G401 (cell line): ENCODE results near the gene DAPK2. TPM values are rescaled to one million over a fixed set of nuclear protein-coding genes. Genes with fewer than 3 reads are reported as not detected.
"Not testable (repeated sequence)": the region's sequence is repeated elsewhere in the genome, so short reads cannot be mapped to it uniquely, and the experiment has no call there.

ENCODE experiments used
- DNase-seq: peaks from one replicate; pipeline ENCODE4 v3.0.0-alpha.2; 2015; ENCODE audit warnings: low spot score
- in situ Hi-C: cut with HindIII; loops from 2 replicates; pipeline ENCODE4 v1.10.0; 2016; ENCODE audit warnings: low sequenced_read_pairs, mixed read lengths
- total RNA-seq: library from RNA; depleted of rRNA; stranded (reverse); fragments of >200 nt; shearing (Covaris generic); gene quantifications from 2 replicates; pipeline ENCODE4 v1.2.3, GENCODE V29; 2014; rRNA removed

Gene DAPK2
- 24.4 and 26.9 TPM in 2 replicates for total RNA-seq

- peak; percentile 40 for DNase-seq
- in situ Hi-C loops: no loop called here
Measured at GRCh38 chr15:64046421-64047153, at the start of gene DAPK2. Gene DAPK2 (minus strand): TSS chr15:64046485. CDS start chr15:64040261, 6,224 bp downstream.

GRCh38 chr15:64095431-64095794 is 49.1 kb upstream of the DAPK2 start:
- in situ Hi-C loops: no loop called here
- DNase-seq: no peak

GRCh38 chr15:64093627-64094417 is 47.5 kb upstream of the DAPK2 start, which contains the start of gene CIAO2A:
Gene CIAO2A (minus strand): TSS chr15:64093838. CDS start chr15:64093768, 70 bp downstream.
- in situ Hi-C loops: no loop called here
- peak; percentile 99 for DNase-seq

- in situ Hi-C loops: no loop called here
- peak; percentile 47 for DNase-seq
Measured at GRCh38 chr15:64092864-64093626, 46.8 kb upstream of the DAPK2 start.

- in situ Hi-C loops: no loop called here
- DNase-seq: peak; percentile 24
Measured at GRCh38 chr15:64092075-64092820, 46.0 kb upstream of the DAPK2 start.

GRCh38 chr15:64090527-64090926 is 44.2 kb upstream of the DAPK2 start:
- in situ Hi-C loops: no loop called here
- no peak for DNase-seq

- in situ Hi-C loops: no loop called here
- DNase-seq: no peak
Measured at GRCh38 chr15:64089543-64090280, 43.4 kb upstream of the DAPK2 start.

- DNase-seq: no peak
- in situ Hi-C loops: no loop called here
Measured at GRCh38 chr15:64082757-64083156, 36.5 kb upstream of the DAPK2 start.

GRCh38 chr15:64073496-64073895 is 27.2 kb upstream of the DAPK2 start:
- DNase-seq, in situ Hi-C loops: not testable (repeated sequence)

- in situ Hi-C loops: no loop called here
- no peak for DNase-seq
Measured at GRCh38 chr15:64072812-64073211, 26.5 kb upstream of the DAPK2 start.

GRCh38 chr15:64071931-64072765 is 25.9 kb upstream of the DAPK2 start:
- DNase-seq: no peak
- in situ Hi-C loops: no loop called here

GRCh38 chr15:64070965-64071851 is 24.9 kb upstream of the DAPK2 start:
- peak; percentile 57 for DNase-seq
- in situ Hi-C loops: no loop called here

- in situ Hi-C loops: no loop called here
Measured at GRCh38 chr15:64070106-64070505, 23.8 kb upstream of the DAPK2 start.

GRCh38 chr15:64068133-64068532 is 21.8 kb upstream of the DAPK2 start:
- no peak for DNase-seq
- in situ Hi-C loops: no loop called here

More at GRCh38 chr15:64070106-64070505, 23.8 kb upstream of the DAPK2 start:
- DNase-seq: no peak

- peak; percentile 75 for DNase-seq
- in situ Hi-C loops: no loop called here
Measured at GRCh38 chr15:64067564-64068030, 21.3 kb upstream of the DAPK2 start.

GRCh38 chr15:64066451-64066850 is 20.2 kb upstream of the DAPK2 start:
- in situ Hi-C loops: no loop called here
- DNase-seq: no peak
